Measurements from ENCODE around the gene ITGBL1.

DNA sequence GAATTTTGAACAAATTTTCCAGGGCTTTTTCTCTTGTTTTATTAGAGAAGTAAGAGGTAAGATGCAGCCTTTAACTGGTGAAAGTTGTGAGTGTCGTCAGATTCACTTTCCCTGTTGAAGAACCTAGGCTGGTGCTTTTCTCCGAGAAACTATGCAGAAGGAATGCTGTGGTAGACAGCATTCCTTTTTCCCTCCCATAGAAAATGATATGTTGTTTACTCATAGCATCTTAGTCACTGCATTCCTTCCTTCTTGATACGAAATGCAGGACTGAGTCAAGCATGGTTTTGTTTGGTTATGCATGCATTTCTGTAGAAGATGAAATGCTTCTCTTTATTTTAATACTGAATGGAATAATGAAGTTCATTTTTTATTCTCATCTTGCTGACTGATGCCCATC lies 3.4 kb downstream of the ITGBL1 start:
- TF ChIP-seq, protein P1, sequence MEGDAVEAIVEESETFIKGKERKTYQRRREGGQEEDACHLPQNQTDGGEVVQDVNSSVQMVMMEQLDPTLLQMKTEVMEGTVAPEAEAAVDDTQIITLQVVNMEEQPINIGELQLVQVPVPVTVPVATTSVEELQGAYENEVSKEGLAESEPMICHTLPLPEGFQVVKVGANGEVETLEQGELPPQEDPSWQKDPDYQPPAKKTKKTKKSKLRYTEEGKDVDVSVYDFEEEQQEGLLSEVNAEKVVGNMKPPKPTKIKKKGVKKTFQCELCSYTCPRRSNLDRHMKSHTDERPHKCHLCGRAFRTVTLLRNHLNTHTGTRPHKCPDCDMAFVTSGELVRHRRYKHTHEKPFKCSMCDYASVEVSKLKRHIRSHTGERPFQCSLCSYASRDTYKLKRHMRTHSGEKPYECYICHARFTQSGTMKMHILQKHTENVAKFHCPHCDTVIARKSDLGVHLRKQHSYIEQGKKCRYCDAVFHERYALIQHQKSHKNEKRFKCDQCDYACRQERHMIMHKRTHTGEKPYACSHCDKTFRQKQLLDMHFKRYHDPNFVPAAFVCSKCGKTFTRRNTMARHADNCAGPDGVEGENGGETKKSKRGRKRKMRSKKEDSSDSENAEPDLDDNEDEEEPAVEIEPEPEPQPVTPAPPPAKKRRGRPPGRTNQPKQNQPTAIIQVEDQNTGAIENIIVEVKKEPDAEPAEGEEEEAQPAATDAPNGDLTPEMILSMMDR (IDR thresholded peaks at IDR 0.05; ENCODE audit: extremely low read depth in 1 of 2, insufficient read depth in 1 of 2, low read depth in 1 of 2, low read length in 2 of 2), result no peak
- TF ChIP-seq POLR2A (IDR thresholded peaks at IDR 0.05; ENCODE audit: low read depth, low read length), result no peak
- TF ChIP-seq, protein P2, sequence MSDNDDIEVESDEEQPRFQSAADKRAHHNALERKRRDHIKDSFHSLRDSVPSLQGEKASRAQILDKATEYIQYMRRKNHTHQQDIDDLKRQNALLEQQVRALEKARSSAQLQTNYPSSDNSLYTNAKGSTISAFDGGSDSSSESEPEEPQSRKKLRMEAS (IDR thresholded peaks at IDR 0.05; ENCODE audit: insufficient read depth, insufficient read length), result no peak
- TF ChIP-seq POLR2AphosphoS5 (IDR thresholded peaks at IDR 0.05; ENCODE audit: insufficient read depth, low read depth, low read length), result peak; percentile 42
- TF ChIP-seq EZH2 (IDR thresholded peaks at IDR 0.05; ENCODE audit: borderline replicate concordance, low read depth, low read length, severe bottlenecking), result no peak
- no peak for TF ChIP-seq MYC (IDR thresholded peaks at IDR 0.05; ENCODE audit: low read depth, low read length)
- TF ChIP-seq FOS (IDR thresholded peaks at IDR 0.05; ENCODE audit: borderline replicate concordance, insufficient read depth, low read length), result peak; percentile 95

All from endothelial cell of umbilical vein (primary cell).